ENCODE results near the gene WFDC5.
"Not testable (repeated sequence)": the region's sequence is repeated elsewhere in the genome, so short reads cannot be mapped to it uniquely, and the experiment has no call there.

Gene WFDC5, protein sequence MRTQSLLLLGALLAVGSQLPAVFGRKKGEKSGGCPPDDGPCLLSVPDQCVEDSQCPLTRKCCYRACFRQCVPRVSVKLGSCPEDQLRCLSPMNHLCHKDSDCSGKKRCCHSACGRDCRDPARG

DNA sequence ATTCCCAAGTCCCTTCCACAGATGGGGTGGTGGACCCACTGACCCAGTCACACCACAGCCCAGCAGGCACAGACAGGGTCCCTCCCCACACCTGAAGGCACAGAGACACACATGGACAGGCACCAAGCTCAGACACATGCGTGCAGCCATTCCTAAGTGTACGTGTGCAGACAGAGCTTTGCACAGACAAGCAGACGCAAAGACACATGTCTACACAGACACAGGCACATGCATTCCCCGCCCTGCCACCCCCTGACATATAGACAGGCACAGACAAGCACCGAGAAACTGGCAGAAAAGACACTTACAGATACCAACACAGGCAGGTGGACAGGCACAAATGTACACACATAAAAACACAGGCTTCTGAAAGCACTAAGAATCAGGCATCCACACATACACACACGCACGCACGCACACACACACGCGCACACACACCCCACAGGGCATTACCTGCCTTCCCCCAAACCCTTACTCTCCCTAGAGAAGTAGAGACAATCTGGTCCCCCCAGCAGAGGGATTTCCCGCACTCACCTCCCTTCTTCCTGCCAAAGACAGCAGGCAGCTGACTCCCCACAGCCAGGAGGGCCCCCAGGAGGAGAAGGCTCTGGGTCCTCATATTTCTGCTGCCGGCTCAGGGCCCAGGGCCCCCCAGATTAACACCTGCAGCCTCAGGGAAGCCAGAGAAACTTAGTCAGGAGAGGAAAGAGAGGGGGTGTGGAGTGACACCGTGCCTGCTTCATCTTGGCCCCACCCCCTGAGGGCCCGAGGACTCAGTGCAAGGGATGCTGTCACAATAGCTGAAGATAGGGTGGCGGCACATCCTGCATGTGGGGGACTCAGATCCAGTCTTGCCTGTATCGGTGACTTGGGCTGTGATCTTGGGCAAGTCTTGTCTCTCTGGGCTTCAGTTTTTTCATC is at the start of gene WFDC5:
WFDC5 (minus strand) TSS at position 710 of the 921 bp plus-strand sequence; CDS start at position 619, 91 bp downstream.
- no peak for DNase-seq

DNA sequence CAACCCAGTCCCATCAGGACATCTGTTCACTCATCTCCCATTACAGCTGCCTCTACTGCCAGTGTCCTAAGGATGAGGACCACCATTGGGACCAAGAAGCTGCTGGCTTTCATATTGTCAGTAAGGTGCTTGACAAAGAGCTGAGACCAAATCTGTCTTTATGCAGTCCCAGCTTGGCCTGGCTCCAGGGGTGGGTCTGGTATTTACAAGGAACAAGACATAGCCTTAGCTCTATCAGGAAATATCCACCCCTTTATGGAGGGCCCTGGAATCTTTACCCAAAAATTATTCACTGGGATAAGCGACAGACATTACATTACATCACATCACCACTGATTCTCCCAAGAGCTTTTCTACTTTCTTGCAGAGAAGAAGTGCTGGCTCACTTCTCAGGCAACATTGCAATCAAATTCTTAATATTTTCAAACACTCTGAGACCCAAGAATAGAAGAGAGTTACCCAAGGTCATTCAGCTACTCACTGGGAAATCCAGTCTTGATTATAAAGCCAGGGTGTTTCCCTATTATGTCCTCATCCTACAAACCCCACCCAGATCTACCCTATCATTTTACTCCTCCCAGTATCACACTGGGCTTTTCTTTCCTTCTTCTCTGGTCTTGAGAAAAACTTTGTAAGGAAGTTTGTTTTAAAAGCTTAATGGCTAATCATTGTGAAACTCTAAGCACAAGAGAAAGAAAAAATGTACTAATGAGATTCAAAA is 48.3 kb upstream of the WFDC5 start:
- no peak for DNase-seq

DNA sequence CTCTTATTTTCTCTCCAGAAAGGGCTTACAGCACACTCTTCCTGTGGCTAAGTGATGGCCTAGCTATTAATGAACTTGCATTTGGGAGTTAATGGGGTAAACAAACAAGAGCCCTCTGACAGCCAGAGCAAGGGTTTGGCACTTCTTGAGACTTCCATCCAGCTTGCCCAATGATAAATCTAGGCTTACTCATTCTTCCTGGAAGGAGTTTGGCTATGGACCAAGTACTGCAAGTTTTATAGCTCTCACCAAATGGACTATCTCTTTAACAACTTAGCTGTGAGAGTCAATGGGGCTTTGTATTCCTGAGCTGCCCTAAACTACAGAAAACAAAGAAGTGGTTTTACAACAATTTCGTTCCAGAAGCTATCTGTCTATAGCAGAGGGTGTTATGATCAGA is 43.0 kb upstream of the WFDC5 start:
- no peak for DNase-seq

DNA sequence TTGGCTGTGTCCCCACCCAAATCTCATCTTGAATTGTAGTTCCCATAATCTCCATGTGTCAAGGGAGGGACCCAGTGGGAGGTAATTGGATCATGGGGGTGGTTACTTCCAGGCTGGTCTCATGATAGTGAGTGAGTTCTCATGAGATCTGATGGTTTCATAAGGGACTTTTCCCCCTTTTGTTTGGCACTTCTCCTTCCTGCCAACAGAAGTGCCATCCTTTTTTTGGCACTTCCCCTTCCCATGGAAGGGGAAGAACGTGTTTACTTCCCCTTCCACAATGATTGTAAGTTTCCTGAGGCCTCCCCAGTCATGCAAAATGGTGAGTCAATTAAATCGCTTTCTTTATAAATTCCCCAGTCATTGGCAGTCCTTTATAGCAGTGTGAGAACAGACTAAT is 41.7 kb upstream of the WFDC5 start:
- no peak for DNase-seq

DNA sequence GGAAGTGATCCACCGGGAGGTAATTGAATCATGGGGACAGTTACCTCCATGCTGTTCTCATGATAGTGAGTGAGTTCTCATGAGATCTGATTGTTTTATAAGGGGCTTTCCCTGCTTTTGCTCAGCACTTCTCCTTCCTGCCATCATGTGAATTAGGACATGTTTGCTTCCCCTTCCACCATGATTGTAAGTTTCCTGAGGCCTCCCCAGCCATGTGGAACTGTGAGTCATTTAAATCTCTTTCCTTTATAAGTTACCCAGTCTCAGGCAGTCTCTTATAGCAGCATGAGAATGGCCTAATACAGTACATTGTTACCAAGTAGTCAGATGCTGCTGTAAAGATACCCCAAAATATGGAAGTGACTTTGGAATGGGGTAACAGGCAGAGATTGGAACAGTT is 39.8 kb upstream of the WFDC5 start:
- DNase-seq = not testable (repeated sequence)

DNA sequence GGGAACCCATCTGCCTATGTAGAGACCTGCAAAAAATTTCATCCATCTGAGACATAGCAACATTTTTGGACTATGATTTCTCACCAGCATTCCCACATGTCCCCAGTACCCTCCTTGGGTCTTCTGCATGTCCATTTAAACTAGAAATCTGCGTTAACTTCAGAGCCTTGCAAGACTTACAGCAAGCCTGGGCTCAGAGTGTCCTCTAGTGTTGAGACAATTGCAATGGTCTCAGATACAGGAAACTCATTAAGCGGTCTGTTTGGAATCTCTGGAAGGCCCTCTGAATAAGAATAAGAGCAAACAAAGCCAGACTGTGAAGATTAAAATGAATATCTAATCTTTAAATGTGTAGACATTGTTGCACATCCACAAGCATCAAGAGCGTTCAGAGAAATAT is 39.2 kb upstream of the WFDC5 start:
- DNase-seq = no peak

DNA sequence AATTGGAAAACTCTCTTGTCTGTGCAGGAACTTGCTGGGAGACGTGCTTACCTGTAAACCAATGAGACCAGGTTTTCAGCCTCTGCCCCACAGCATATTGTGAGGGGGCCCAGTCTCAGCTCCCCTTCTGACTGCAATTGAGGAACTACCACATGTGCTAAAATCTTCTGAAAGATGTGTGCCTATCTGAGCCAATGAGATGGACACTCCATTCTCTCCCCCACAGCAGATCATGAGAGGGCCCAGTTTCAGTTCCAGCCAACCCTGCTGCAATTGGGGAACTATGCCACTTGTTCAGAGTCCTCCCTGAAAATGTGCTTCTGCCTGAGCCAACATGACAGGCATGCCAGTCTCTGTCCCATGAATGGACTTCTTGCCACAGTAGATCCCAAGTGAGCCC is 38.8 kb upstream of the WFDC5 start:
- peak; percentile 11 to 25 for DNase-seq

DNA sequence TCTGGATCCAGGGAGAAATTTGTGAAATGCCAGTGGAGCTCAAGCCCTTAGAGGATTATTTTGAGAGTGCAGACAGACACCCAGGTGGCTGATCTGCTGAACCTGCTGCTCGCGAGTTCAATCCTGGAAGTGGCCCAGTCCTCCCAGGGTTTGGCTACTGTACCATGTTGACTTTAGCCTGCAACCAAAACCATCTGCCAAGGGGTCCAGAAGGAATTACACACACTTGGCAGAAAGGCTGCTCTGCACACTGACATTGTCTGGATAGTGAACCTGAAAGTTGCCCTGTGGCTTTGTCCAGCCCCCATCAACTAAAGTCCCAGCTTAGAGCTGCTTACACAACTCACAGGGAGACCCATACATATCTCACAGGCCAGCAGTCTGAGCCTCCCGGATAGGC is 38.2 kb upstream of the WFDC5 start:
- DNase-seq = no peak

DNA sequence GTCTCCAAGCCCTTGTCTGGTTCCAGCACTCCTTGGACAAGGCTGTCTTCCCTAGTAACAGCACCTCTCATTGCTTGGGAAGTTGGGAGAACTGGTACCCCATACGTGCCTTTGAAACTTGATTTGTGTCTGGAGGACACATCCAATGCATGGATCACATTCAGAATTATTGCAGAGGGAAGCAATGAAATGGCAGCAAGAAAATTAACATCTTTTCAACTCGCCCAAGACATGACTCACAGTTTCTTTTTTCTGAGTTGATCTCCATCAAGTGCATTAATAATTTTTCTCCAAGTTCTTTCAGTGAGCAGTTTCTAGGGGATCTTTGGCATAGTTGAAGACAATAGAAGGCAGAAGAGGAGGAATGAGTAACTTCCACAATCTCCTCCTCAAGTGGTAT is 37.4 kb upstream of the WFDC5 start:
- DNase-seq = no peak

DNA sequence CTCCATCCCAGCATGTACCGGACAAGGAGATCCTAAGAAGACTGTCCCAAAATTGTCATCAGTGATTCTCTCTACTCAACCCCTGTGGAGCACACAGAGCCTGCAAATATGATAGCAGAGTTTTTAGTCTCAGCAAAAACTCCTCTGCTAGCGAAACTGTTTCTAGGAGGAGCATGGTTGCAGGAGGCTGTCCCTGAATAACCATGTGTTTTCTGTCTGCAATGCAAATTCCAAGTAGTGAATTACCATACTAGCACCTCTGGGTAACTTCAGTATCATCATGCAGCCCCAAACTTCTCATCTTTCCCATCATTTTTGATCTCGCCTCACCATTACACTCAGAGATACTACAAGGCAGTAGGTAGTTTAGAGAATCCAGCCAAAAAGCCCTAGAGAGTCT is 34.1 kb upstream of the WFDC5 start:
- DNase-seq = no peak

DNA sequence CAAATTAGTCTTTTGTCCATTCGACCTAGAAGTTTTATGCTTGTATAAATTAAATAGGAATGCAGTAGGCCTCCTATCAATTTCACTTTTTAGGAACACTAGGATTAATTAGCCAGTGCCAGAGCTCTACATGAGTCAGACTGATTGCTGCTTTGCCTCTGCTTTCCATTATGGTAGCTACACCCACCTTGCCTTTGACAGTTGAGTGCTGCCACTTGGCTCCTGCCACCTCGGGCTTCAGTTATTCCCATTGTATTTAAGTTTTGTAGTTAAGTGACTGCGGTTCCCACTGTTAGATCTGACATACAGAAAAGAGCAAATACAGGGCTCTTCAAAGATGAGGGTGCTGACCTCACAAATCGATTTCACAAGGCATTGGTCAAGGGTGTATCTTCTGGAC is 25.9 kb upstream of the WFDC5 start:
- DNase-seq = no peak

DNA sequence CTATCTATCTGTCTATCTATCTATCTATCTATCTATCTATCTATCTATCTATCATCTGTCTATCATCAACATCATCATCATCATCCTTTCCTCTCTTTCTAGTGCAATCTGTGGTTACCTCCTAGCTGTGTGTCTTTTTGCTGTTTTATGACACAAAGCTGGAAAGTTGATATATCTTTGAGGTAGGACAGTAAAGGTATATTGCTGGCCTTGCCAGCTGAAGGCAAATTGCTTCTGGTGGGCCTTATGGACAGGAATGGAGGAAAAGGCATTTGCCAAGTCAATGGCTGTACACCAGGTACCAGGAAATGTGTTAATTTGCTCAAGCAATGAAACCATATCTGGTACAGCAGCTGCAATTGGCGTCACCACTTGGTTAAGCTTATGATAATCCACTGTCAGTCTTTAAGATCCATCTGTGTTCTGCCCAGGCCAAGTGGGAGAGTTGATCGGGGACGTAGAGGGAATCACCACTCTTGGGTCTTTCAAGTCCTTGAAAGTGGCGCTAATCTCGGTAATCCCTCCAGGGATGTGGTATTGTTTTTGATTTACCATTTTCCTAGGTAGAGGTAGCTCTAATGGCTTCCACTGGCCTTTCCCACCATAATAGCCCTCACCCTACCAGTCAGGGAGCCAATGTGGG is 24.9 kb upstream of the WFDC5 start:
- not testable (repeated sequence) for DNase-seq

DNA sequence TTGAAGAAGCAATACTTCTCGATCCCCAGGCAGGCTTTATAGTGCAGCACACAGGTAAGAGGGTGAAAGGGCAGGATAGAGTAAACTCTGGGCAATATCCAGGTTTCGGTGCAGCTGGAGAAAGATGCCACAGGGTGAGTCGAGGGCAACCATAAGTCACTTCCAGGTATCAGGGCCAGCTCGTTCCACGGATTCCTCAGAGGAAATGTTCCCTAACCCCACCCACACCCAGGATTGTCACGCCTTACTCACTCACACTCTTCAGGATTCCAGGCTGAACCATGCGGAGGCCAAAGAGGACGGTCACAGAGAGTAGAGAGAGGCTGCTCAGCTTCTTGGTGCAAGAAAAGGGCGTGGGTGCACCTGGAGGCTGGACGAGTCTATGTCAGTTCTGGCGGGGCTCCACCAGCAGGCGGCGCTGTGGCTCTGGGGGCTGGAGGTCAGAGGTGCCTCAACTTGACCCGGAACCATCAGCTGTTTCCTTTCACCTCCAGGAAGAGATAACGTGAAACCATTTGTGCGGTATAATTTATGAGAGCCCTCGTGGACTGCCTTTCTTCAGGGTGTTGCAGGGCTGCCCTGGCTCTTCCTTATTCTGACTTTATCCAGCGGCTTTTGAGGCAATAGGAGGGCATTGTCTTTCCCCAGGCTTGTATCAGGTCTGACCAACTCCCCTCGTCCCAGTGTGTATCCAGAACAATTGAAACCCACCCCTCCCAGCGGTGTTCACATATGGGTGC is 23.8 kb upstream of the WFDC5 start:
- DNase-seq = peak; percentile 21 to 23

DNA sequence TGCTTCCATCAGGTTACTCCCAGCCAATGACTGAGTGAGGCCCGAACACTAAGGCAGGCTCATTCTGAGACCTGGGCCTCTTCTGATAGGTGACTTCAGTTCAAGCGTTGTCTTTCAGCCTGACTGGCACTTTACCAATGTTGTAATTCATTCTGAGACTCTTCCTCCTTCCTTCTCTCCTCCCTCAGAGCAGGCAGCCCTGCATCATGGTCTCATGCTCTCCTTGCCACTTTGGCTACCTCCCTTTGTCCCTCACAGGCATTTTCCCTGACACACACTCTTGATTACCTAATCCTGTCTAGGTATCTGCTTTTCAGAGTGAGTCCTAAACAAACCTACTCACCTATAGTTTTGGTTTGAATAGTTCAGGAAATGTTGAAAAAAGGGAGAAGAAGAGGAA is 21.9 kb upstream of the WFDC5 start:
- no peak for DNase-seq

DNA sequence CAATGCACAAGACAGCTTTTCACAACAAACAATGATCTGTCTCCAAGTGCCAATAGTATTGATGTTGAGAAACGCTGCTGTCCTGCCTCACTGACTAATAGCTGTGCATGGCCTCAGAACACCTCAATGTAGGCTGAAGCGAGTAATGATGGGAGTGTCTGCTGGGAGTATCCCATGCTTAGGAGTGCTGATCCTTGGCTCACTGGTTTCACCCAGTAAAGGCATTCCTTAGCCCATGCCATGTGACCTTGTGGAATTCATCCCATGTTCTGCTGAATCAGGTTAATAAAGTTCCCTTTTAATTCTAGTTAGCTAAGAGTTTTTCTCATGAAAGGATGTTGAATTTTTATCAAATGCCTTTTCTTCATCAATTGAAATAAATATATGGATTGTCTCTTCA is 13.1 kb upstream of the WFDC5 start:
- no peak for DNase-seq

DNA sequence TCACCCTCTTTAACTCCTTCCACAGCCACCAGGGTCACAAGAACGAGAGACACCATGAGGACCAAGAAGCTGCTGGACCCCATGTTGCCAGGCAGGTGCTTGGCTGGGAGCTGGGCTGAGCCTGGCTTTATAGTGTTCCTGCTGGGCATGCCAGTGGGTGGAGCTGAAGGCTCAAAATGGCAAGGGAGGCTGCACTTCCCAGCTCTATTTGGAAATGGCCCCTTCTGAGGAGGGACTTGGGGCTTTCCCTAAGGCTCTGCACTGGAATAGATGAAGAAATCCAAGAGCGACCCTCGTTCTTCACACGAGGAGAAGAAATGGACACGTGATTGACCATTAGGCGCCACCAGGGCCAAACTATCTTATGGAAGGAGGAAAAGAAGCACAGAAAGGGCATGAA is 9.4 kb upstream of the WFDC5 start, which contains the start of gene WFDC12:
WFDC12 (minus strand) TSS at position 101 of the 400 bp plus-strand sequence; CDS start at position 83, 18 bp downstream.
- no peak for DNase-seq

DNA sequence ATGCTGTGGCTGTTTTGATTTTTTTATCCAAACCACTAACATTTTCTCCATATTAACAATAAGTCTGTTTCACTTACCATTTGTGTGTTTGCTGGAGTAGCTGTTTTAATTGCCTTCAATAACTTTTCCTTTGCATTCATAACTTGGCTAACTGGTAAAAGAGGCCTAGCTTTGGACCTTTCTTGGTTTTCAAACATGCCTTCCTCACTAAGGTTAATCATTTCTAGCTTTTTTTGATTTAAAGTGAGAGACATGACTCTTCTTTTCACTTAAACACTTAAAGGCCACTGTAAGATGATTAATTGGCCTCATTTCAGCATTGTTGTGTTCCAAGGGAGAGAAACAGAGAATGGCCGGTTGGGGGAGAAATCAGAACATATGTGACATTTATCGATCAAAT is 6.4 kb upstream of the WFDC5 start:
- no peak for DNase-seq

DNA sequence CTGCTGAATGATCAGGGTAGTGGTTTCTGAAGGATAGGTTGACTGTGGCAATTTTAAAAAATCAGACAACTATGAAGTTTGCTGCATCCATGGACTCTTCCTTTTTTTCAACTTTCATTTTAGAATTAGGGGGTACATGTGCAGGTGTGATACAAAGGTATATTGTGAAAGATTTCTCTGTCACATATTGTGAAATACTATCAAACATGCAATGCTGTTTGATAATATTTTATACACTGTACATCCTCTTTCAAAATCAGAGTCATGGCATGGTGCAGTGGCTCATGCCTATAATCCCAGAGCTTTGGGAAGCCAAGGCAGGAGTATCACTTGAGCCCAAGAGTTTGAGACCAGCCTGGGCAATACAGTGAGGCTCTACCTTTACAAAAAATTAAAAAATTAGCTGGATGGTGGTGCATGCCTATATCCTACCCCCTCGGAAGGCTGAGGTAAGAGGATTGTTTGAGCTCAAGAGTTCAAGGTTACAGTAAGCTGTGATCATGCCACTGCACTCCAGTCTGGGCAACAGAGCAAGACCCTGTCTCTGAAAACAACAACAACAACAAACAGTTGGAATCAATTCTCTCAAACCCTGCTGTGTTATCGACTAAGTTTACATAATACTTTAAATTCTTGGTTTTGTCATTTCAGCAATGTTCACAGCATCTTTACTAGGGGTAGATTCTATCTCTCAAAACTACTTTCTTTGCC is 4.7 kb upstream of the WFDC5 start:
- no peak for DNase-seq

DNA sequence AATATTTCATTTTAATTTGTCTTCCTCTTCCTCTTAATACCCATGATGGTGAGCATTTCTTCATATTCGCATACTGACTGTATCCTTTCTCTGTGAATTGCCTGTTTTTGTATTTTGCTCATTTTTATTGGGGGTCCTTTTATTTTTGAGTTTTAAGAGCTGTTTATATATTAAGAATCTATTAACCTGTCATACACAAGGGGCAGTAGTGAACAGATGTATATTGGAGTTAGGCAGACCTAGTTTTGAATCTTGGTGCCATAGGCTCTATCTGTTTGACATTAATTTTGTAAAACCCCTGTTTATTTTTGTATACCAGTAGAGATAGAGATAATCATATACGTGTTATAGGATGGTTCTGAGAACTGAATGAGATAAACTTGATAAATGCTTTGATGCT is 3.1 kb upstream of the WFDC5 start:
- DNase-seq = no peak

DNA sequence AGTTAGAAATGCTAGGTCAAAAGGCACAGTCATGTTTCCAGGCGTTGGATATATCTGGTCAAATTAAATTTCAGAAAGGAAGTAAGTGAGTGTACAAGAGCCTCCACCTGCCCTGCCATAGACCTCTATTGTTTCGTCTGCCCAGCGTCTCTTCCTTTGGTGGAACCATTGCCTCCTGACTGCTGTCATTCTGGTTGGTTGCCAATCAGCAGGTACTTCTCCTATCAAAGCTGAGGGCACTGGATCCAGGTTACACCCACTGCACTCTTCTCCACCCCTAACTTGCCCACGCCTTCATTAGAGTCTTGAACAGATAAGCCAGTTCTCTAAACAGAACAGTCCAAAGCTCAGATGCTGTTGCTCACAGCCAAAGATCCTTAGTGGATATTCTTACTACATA is 2.6 kb upstream of the WFDC5 start:
- no peak for DNase-seq

DNA sequence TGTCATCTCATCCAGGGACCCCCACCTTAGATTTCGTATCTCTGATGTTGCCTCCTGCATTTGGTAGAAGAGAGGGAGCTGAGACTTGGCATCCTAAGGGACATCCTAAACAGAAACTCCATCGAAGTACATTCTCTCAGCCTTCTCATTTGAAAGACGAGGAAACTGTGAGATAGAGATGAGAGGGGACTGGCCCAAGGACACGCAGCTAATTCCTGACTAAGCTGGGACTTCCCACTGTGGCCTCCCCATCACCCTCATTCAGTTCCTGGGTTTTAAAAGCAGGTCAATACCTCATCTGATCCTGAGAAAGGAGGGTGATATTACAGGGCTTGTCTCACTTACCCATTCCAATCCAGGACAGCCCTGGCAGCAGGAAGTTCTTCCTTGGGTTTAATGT is 855 bp upstream of the WFDC5 start:
- no peak for DNase-seq

DNA sequence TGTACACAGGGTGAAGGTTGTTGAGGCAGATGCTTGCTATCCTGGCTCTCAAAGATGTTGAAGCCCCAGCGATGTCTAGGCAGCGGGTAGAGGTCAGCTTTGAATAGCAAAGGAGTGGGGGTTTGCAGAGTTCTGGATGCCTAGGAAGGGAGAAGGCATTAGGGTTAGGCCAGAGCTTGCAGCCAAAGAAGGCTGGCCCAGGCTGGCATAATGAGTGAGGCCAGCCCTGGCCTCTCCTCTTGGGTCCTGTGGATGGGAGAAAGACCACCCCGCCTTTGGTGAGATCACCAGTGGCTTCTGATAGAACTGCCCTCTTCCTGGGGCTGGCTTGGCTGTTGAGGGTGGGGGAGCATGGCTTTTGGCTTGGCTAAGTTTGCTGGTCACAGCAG is 406 bp upstream of the WFDC5 start:
- DNase-seq = no peak

Data from CD4-positive, alpha-beta T cell treated with Interleukin-1 beta for 1 hour (primary cell).